NB4 (cell line): ENCODE results near the gene SHISAL1.

Source experiments
- CTCF ChIP-seq: IDR thresholded peaks from one replicate; pipeline ENCODE4 v1.5.1; 2012; ENCODE audit warnings: low read depth, low read length
- MYC ChIP-seq: IDR thresholded peaks from 2 replicates; pipeline ENCODE4 v1.6.1; 2011; ENCODE audit warnings: low read depth, low read length
- POLR2A ChIP-seq: IDR thresholded peaks from 2 replicates; pipeline ENCODE4 v1.6.1; 2011; ENCODE audit warnings: mild to moderate bottlenecking; ENCODE audit not compliant: insufficient read length; ENCODE audit errors: extremely low read depth

GRCh38 chr22:44331881-44332714 is 19.3 kb upstream of the SHISAL1 start:
- TF ChIP-seq POLR2A (no peak), MYC (no peak), CTCF (no peak)
